PC-3 (cell line): Measurements from ENCODE around the gene GUCY2F. TPM values are rescaled to one million over a fixed set of nuclear protein-coding genes. Genes with fewer than 3 reads are reported as not detected.

ENCODE experiments used
- ATAC-seq: fragments of 200-7000 bp; cut with Tn5 transposase; 2 replicates; pipeline ENCODE4 v1.9.1; 2020; ENCODE audit warnings: mild to moderate bottlenecking, moderate library complexity
- BruUV-seq: library from RNA; stranded (reverse); fragments of 400-500 nt; replicated peaks from 2 replicates; lab custom pipeline; 2021; lab: Mats Ljungman, UMichigan
- CTCF ChIA-PET: fragments of 300-600 bp; sonication (Branson Sonifier 250); formaldehyde crosslinking; loops from one replicate; lab custom pipeline; 2022; ENCODE audit warnings: antibody characterized with exemption; lab: Charles Lee
- POLR2A ChIA-PET: fragments of 300-600 bp; sonication (Branson Sonifier 250); formaldehyde crosslinking; loops from one replicate; lab custom pipeline; 2022; ENCODE audit warnings: antibody characterized with exemption; ENCODE audit not compliant: unreplicated experiment; lab: Charles Lee
- DNase-seq: peaks from one replicate; pipeline ENCODE4 v3.0.0-alpha.2; 2015
- H2AFZ ChIP-seq: fragments of 300-600 bp; sonication (generic); 2 replicates; pipeline ENCODE4 v1.6.0; 2016; ENCODE audit warnings: antibody characterized with exemption, low read length
- H3F3A ChIP-seq: fragments of 300-600 bp; sonication (generic); one replicate; pipeline ENCODE4 v1.6.0; 2017; ENCODE audit warnings: antibody characterized with exemption, low read length, control low read depth, mild to moderate bottlenecking; ENCODE audit not compliant: unreplicated experiment
- H3K27ac ChIP-seq: fragments of 300-600 bp; sonication (generic); 2 replicates; pipeline ENCODE4 v1.5.1; 2016; ENCODE audit warnings: mild to moderate bottlenecking, low read length
- H3K27me3 ChIP-seq: fragments of 300-600 bp; sonication (generic); 2 replicates; pipeline ENCODE4 v1.6.1; 2016; ENCODE audit warnings: low read length, mixed read lengths
- H3K36me3 ChIP-seq: fragments of 300-600 bp; sonication (generic); 2 replicates; pipeline ENCODE4 v1.6.1; 2016; ENCODE audit warnings: low read depth, mixed run types, low read length, mixed read lengths
- H3K4me1 ChIP-seq: fragments of 300-600 bp; sonication (generic); 2 replicates; pipeline ENCODE4 v1.5.1; 2016; ENCODE audit warnings: low read length; ENCODE audit not compliant: insufficient read depth
- H3K4me2 ChIP-seq: fragments of 300-600 bp; sonication (generic); 2 replicates; pipeline ENCODE4 v1.6.0; 2016; ENCODE audit warnings: low read length
- H3K4me3 ChIP-seq: fragments of 300-600 bp; sonication (generic); 2 replicates; pipeline ENCODE4 v1.5.1; 2016; ENCODE audit warnings: mild to moderate bottlenecking, low read length, mixed read lengths
- H3K79me2 ChIP-seq: fragments of 300-600 bp; sonication (generic); 2 replicates; pipeline ENCODE4 v1.6.1; 2017; ENCODE audit warnings: low read length, mixed read lengths
- H3K9ac ChIP-seq: fragments of 300-600 bp; sonication (generic); 2 replicates; pipeline ENCODE4 v1.6.0; 2016; ENCODE audit warnings: mild to moderate bottlenecking, low read length
- H3K9me2 ChIP-seq: fragments of 300-600 bp; sonication (generic); replicated peaks from 2 replicates; pipeline ENCODE4 v1.6.1; 2016; ENCODE audit warnings: mixed run types, low read length, mixed read lengths
- H3K9me3 ChIP-seq: fragments of 300-600 bp; sonication (generic); 2 replicates; pipeline ENCODE4 v1.6.1; 2016; ENCODE audit warnings: low read length, mixed read lengths
- H4K20me1 ChIP-seq: fragments of 300-600 bp; sonication (generic); 2 replicates; pipeline ENCODE4 v1.6.1; 2016; ENCODE audit warnings: low read length, mixed read lengths
- EZH2 ChIP-seq: fragments of 300-600 bp; sonication (generic); IDR thresholded peaks from one replicate; pipeline ENCODE4 v1.6.1; 2017; ENCODE audit warnings: antibody characterized with exemption, mild to moderate bottlenecking, low read length; ENCODE audit not compliant: unreplicated experiment
- EZH2phosphoT487 ChIP-seq: fragments of 300-600 bp; sonication (generic); IDR thresholded peaks from 2 replicates; pipeline ENCODE4 v1.6.1; 2018; ENCODE audit warnings: mild to moderate bottlenecking, antibody characterized with exemption, low read length, borderline replicate concordance
- intact Hi-C: fragments of 100-400 bp; cut with micrococcal nuclease; formaldehyde crosslinking; loops from 2 replicates; pipeline ENCODE4 v1.9.0; 2023
- total RNA-seq: library from RNA; depleted of rRNA; stranded (reverse); fragments of >200 nt; gene quantifications from 2 replicates; pipeline ENCODE4 v1.2.3, GENCODE V29; 2014
- TF ChIP-seq, protein P1 (sequence below): fragments of 300-600 bp; sonication (generic); conservative IDR thresholded peaks from 2 replicates; pipeline ENCODE4 v1.5.1; 2017; ENCODE audit warnings: antibody characterized with exemption, low read depth, mild to moderate bottlenecking, low read length

The GUCY2F gene
- total RNA-seq, 1 experiment from 2014 or later, result not detected

DNA sequence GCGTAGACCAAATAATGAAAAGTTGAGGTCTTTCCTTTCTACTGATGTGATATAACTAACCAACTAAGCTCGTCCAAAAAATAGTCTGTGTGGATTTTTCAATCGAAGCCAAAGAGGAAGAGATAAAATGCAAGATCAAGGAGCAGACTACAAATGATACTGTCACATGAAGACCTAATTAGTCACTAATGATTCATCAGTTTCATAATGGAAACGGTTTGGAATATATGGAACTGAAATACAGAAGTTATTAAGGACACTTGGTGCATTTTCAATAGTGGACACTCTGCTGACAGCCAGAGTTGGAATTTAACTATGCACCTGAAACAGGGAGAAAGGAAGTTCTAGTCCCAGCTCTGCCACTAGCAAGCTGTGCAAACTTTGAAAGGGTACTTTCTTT, 119.8 kb downstream of the GUCY2F start:
- H3K9ac ChIP-seq, result no peak overlapping the region
- CTCF ChIA-PET, result interaction anchor here (0.6 kb wide), 1 partner anchor 61 kb away, joined by 4 read pairs; no protein-coding TSS in a partner anchor
- H2AFZ ChIP-seq, result no peak overlapping the region
- no peaks in the 10 kb centered on the region for H3K79me2 ChIP-seq
- POLR2A ChIA-PET, result no interaction called here
- ATAC-seq (no peak), DNase-seq (peak; percentile 2)
- TF ChIP-seq EZH2phosphoT487, result no peak
- TF ChIP-seq EZH2, result no peak
- TF ChIP-seq, protein P1, sequence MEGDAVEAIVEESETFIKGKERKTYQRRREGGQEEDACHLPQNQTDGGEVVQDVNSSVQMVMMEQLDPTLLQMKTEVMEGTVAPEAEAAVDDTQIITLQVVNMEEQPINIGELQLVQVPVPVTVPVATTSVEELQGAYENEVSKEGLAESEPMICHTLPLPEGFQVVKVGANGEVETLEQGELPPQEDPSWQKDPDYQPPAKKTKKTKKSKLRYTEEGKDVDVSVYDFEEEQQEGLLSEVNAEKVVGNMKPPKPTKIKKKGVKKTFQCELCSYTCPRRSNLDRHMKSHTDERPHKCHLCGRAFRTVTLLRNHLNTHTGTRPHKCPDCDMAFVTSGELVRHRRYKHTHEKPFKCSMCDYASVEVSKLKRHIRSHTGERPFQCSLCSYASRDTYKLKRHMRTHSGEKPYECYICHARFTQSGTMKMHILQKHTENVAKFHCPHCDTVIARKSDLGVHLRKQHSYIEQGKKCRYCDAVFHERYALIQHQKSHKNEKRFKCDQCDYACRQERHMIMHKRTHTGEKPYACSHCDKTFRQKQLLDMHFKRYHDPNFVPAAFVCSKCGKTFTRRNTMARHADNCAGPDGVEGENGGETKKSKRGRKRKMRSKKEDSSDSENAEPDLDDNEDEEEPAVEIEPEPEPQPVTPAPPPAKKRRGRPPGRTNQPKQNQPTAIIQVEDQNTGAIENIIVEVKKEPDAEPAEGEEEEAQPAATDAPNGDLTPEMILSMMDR, result no peak
- H3K4me2 ChIP-seq, result no peak overlapping the region
- no peak overlapping the region for H3K4me3 ChIP-seq
- H3K36me3 ChIP-seq, result no peaks in the 10 kb centered on the region
- no peaks in the 10 kb centered on the region for H3F3A ChIP-seq
- no peaks in the 10 kb centered on the region for H3K27me3 ChIP-seq
- no peaks in the 10 kb centered on the region for H3K4me1 ChIP-seq
- no peak overlapping the region for H3K27ac ChIP-seq
- no peaks in the 10 kb centered on the region for H3K9me3 ChIP-seq
- no TSS peak for BruUV-seq
- intact Hi-C loops, result no loop called here
- no peaks in the 10 kb centered on the region for H4K20me1 ChIP-seq
- H3K9me2 ChIP-seq, result no peaks in the 10 kb centered on the region

GRCh38 chrX:109360301-109360700, 121.6 kb downstream of the GUCY2F start:
- BruUV-seq, result no TSS peak
- intact Hi-C loops, result no loop called here
- H3K27ac ChIP-seq, result no peak overlapping the region
- no peak overlapping the region for H3K9ac ChIP-seq
- H2AFZ ChIP-seq, result no peak overlapping the region
- H3K79me2 ChIP-seq, result no peaks in the 10 kb centered on the region
- H3K4me1 ChIP-seq, result no peaks in the 10 kb centered on the region
- no peaks in the 10 kb centered on the region for H3F3A ChIP-seq
- no peak for DNase-seq
- H3K4me3 ChIP-seq, result no peak overlapping the region
- H3K36me3 ChIP-seq, result no peaks in the 10 kb centered on the region
- no peaks in the 10 kb centered on the region for H3K27me3 ChIP-seq
- H4K20me1 ChIP-seq, result no peaks in the 10 kb centered on the region
- ATAC-seq, result no peak
- H3K4me2 ChIP-seq, result no peak overlapping the region
- ChIA-PET CTCF (no interaction called here), POLR2A (interaction anchor here (0.6 kb wide), 1 partner anchor 177 kb away, joined by 6 read pairs; no protein-coding TSS in a partner anchor)
- H3K9me2 ChIP-seq, result no peaks in the 10 kb centered on the region
- H3K9me3 ChIP-seq, result no peaks in the 10 kb centered on the region
- TF ChIP-seq EZH2phosphoT487 (no peak), EZH2 (no peak)
- TF ChIP-seq, protein P1, result no peak

DNA sequence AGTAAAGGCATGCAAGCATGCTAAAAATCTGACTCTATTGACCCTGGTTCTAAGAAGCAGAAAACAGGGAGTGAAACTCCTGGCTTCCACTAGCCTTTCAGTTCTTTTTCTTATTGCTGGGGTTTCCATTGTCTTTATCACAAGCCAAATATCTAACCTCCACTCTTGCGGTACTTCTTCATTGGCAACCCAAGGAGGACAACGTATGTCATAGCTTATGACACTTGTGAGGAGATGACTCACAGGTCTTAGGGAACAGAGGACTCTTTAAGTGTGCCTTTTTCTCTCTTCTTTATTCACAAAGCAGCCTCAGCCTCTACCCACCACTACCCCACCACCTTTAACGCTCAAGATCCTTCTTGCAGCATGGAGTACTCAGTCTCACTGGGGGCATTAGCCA, 124.2 kb downstream of the GUCY2F start:
- no peaks in the 10 kb centered on the region for H3K27me3 ChIP-seq
- POLR2A ChIA-PET, result no interaction called here
- H3K9ac ChIP-seq, result no peak overlapping the region
- TF ChIP-seq, protein P1, result no peak
- TF ChIP-seq EZH2 (no peak), EZH2phosphoT487 (no peak)
- no peak overlapping the region for H3K4me3 ChIP-seq
- no peak for ATAC-seq
- no peak overlapping the region for H3K27ac ChIP-seq
- CTCF ChIA-PET, result no interaction called here
- intact Hi-C loops, result no loop called here
- H3K9me2 ChIP-seq, result no peaks in the 10 kb centered on the region
- H3K36me3 ChIP-seq, result no peaks in the 10 kb centered on the region
- no peak overlapping the region for H2AFZ ChIP-seq
- no peaks in the 10 kb centered on the region for H4K20me1 ChIP-seq
- H3K9me3 ChIP-seq, result no peaks in the 10 kb centered on the region
- no TSS peak for BruUV-seq
- no peaks in the 10 kb centered on the region for H3K4me1 ChIP-seq
- H3K4me2 ChIP-seq, result no peak overlapping the region
- H3K79me2 ChIP-seq, result no peaks in the 10 kb centered on the region
- H3F3A ChIP-seq, result no peaks in the 10 kb centered on the region
- DNase-seq, result no peak
